ENCODE results near the gene PRKCD.

Gene PRKCD

DNA sequence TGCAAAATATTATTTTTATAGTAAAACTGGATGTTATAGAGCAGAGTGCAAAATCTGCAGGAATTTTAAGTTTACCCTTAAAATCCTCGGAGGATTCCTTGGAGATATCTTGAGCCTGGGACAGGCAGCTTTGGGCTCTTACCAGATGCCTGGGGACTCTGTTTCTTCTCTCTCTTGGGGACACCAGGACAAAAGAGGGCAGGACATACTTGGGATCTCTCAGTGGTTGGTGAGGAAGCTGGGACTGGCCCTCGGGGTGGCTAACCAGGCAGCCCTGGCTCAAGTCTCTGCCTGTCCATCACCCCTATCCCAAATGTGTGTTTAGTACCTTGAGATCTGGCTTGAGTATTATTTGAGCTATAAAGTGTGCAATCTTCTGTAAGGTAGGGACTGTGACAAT is 56.2 kb downstream of the PRKCD start:
- DNase-seq (ENCODE audit: low read depth in 2 of 2) = no peak

DNA sequence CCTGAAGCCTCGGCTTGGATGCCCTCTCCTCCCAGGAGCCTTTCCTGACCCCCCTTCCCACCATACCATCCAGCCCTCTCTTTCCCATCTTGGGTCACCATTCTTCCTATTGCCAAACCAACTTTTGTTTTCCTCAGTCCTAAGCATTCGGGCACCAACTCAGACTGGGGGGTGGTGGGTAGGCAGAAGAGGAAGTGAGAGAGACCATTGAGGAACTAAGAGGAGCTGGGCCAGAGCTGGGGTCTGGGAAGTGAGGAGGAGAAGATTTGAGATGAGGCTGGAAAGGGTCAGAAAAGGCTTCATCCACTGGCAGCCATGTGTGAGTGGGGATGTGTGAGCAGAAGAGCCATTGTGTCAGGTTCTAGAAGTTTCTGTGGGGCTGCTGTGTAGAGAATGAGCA is 57.1 kb downstream of the PRKCD start:
- DNase-seq (ENCODE audit: low read depth in 2 of 2) = no peak

DNA sequence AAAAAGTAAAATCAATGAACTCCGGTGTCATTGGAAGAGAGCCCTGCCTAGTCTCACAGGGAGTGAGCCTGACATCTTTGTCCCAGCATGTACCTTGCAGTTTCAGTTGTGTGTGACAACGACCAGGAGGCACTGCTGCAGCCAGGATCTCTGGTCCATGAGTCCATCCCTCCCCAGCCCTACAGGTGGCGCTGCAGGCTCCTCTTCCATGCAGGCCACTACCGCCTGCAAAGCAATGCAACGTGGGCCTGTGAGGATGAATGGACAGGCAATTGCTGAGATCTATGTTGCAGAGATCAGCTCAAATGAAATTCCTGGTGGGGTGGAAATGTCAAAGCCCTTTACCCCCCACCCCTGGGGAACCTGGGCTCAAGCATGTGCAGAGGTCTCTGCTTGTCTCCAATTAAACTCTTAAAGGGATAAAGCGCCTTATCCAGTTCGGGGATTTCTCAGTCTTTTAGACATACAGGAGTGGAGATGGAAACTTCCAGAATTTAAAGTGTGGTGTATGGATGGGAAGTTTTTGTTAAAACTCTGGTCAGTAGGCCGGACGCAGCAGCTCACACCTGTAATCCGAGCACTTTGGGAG is 59.0 kb downstream of the PRKCD start:
- DNase-seq (ENCODE audit: low read depth in 2 of 2) = peak; percentile 36 to 49

DNA sequence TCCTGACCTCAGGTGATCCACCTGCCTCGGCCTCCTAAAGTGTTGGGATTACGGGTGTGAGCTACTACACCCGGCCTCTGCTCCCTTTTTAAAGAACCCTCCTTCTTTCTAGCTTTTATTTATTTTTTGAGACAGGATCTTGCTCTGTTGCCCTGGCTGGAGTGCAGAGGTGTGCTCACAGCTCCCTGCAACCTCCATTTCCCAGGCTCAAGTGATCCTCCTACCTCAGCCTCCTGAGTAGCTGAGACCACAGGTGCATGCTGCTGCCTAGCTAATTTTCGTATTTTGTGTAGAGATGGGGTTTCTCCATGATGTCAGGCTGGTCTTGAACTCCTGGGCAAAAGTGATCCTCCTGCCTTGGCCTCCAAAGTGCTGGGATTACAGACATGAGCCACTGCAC is 60.3 kb downstream of the PRKCD start:
- no peak for DNase-seq (ENCODE audit: low read depth in 2 of 2)

DNA sequence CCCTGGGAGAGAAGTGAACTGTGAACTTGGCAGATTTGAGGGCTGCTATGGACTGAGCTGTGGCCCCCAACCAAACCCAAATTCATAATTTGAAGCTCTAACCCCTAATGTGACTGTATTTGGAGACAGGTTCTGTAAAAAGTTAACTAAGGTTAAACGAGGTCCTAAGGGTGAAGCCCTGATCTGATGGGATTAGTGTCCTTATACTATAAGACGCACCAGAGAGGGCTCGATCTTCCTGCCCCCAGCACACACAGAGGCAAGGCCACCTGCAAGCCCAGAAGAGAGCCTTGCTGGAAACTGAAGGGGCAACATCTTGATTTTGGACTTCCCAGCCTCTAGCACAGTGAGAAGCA is 60.8 kb downstream of the PRKCD start:
- DNase-seq (ENCODE audit: low read depth in 2 of 2) = no peak

DNA sequence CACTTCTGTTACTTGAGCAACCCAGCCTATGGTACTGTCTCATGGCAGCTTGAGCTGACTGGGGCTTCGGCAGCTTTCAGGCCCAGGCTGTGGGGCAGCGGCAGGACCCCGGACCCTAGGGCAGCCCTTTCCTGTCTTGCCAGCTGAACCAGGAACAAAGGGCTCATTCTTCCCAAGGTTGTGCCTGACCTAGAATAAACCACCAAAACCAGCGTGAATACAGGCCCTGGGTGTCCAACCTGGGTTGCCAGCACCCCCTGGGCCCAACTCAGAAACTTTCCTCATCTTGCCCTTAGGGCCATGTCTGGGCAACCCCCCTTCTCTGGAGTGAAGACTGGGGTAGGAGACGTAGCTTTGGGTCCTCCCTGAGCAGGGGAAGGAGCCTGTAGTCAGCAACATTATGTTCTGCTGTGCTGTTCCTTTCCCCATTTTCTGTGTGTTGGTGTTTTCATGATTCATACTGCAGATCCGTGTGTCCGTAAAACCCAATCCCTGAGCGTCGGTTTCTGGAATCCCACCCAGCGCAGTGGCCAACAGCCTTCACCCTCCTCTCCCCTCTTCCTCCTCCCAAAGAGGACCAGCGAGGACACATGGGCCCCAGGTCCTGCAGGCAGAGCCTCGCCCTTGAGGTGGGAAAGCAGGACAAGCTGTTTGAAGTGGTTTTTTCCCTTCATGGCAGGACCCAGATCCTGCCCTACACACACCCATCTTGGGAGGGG is 61.3 kb downstream of the PRKCD start:
- DNase-seq (ENCODE audit: low read depth in 2 of 2) = no peak

DNA sequence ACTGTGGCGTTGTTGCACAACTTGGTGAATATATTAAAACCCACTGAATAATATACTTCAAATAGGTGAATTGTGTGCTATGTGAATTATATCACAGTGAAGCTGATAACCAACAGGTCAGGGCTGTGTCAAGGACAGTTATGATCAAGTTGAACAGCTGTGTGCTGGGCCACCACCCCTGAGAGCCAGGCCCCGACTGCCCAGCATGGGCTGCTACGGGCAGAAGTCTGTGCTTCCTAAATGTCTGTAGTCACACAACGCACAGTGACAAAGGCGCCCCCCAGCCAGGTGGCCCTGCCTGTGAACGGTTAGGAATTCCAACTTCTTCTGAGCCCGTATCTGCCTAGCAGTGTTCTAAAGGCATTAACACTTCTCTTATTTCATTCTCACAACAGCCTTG is 62.0 kb downstream of the PRKCD start:
- no peak for DNase-seq (ENCODE audit: low read depth in 2 of 2)

DNA sequence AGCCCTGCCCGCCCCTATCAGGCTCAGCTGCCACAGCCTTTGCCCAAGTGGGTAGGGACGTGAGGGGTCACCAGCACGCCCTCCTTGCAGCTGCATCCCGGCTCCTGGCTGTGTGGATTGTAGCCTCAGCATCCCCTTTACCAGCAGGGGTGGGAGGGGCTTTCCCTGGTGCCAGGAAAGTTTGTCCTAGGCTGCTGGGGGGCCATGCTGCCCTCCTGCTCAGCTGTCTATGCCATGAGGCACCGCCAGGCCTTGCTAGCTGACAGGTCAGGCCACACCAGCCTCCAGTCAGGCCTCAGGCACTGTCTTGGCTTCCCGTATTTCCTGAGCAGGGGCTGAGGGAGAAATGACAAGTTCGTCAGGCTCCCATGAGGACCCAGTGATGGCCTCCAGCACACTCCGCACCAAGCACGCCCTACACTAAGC is 62.5 kb downstream of the PRKCD start:
- no peak for DNase-seq (ENCODE audit: low read depth in 2 of 2)

DNA sequence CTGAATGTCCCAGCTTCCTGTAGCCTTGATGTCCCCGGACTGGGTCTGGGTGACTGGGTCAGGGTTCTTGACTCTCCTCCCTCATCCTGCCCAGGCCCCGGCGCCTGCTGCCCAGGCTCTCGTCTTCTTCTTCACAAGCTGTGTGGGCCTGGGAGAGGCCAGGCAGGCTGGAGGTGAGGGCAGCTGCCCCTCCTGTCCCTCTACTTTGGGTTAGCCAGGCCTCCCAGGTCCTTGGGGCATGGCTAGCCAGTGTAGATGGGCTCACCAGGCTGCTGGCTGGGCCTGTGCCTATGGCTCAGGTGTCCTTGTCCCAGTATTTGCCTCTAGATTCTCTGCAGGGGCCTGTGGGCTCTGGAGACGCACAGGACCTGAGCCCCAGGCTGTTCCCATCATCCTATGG is 63.0 kb downstream of the PRKCD start:
- DNase-seq (ENCODE audit: low read depth in 2 of 2) = no peak

DNA sequence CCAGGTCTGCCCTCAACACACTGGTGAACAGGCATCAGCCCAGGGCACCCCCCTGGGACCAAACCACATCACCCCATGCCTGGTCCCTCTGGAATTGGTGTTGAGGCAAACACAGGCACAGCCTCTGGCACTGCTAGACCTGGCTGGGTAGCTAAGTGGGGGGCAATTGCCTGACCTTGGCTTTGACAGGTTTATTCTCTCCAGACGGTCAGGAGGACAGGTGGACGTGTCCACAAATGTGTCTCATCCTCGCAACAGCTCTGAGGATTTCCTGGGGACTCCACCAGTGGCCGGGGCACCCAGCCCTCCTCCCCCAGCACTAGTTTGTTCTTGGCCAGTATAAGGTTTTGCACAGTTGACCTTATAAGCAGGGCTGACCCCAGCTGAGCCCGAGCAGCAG is 63.5 kb downstream of the PRKCD start:
- no peak for DNase-seq (ENCODE audit: low read depth in 2 of 2)

DNA sequence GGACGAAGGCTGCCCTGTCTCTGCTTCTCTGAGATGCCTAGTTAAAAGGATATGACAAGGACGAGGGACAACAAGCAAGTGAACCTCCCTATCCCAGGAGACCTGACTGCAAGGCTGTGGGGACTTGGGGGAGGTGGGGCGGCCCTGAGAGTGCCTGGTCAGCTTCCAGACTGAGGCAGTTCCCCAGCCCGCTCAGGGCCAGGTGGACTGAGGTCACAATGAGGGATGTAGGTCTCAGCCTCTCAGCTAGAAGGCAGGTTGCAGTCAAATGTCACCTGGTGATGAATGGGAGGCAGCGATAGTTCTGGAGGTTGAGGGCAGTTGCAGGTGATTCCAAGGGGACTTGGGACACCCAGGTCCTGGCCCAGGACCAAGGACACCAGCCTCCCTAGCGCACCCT is 64.2 kb downstream of the PRKCD start:
- no peak for DNase-seq (ENCODE audit: low read depth in 2 of 2)

DNA sequence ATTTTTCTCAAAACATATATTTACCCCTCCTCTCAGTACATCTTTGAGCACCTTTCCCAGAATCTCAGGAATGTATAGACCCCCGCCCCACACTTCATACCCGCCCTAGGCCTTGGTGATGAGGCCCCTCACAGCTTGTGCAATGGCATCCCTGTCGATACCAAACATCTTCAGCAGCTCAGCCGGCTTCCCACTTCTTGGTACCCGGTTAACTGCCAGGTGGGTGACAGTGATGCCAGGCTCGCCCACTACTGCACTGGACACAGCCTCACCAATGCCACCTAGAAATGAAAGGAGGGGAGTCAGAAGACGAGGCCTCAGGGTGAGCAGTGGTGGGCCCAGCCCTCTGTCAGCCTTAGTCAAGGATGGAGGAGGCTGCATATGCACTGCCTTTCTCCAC is 64.6 kb downstream of the PRKCD start:
- no peak for DNase-seq (ENCODE audit: low read depth in 2 of 2)

DNA sequence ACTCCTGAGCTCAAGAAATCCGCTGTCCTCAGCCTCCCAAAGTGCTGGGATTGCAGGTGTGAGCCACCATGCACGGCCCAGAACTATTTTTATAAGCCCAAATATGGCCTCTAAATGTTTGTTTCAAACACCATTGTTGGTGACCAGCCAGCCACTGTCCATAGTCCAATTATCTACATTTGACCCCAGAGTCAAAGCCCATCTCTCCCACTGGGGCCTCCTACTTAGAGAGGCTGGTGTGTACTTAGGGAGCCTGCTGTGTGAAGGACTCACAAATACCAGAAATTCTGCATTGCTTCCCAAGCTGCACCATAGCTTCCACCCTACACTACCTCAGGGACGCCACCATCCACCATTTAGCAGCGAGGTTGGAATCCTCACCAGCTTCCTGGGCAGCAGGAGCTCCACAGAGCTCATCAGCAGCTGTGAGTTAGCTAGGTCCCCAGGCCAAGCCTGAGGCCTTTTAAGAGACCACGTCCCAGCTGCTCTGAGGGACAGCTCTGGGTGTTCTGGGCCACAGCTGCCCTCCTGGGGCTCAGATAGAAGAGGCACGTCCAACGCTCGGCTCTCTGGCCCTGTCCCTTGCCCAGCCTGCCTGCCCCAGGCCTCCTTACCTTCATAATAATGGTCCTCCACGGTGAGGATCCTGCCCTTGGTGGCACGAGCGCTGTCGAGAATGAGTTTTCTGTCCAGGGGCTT is 65.3 kb downstream of the PRKCD start:
- no peak for DNase-seq (ENCODE audit: low read depth in 2 of 2)

DNA sequence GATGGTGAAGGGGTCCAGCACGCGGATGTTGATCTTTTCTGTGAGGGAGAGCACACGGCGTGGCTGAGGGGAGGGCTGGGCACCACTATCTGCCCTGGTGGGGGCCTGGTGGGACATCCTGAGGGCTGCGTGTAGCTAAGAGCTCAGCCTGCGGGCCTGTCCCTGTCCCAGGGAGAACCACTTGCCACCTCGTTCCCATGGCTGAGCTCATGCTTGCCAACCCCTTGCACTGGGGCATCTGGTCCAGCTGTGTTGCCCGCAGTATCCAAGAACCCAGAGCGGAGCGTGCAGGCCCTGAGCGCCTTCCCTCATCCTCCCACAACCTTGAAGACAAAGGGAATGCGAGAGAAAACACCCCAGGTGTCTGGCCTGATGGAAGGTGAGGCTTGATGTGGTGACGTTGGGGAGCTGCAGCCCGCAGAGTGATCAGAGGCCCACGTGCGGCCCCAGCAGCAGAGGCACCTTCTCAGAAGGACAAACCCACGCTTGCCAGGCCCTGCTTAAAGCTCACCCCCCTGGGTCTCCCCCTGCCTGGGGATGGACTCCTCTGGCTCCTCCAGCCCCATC is 65.9 kb downstream of the PRKCD start:
- no peak for DNase-seq (ENCODE audit: low read depth in 2 of 2)

DNA sequence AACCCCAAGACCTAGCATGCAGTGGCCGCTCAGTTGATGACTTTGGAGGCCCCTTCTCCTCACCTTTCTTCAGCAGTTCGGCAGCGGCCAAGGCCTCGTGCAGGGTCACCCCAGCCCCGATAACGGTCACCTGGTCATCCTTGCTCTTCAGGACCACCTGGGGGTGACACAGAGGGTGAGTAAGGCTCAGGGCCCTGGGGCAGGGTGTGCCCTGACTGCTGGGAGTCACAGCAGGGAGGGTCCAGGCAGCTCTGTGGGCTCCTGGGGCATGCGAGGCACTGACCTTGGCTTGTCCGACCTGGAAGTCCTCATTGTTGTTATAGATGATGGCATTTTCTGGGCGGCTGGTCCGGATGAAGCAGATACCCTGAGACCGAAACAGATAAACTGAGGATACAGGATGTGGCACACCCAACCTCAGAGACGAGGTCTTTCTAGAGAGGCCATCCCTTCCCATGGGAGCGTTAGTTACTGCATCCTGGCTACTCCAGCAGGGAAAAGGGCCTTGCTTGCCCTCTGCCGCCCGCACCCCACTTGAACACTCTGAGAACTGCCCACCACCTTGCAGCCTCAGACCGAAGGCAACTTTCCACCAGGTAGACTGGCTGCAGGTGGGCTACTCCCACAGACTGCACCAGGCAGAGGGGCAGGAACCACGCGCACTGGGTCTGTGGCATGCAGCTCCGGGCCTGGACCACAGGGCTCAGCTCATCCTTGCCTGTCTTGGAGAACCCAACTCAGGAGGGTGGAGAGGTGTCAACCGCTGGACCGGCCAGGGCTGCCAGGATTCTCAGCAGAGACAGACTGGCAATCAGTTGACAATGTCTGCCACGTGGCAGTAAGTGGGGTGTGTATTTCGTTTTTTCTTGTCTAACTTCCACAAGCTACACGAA is 67.2 kb downstream of the PRKCD start:
- DNase-seq (ENCODE audit: low read depth in 2 of 2) = no peak

DNA sequence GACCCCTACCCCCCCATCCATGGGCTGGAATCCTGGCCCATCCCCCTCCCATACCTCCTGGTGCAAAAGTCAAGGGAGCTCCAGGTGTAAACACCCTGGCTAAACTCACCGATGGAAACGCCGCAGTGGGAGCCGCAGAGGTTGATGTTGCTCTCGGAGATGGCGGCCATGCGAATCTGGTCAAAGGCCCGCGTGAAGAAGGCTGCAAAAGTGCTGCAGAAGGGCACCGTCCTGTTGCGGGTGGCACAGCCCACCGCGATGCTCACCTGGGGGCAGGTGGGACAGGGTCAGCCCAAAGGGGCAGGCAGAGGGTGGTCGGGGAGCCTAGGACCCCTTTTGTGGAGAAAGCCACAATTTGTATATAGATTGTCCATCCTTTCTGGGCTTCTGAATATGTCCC is 68.2 kb downstream of the PRKCD start:
- DNase-seq (ENCODE audit: low read depth in 2 of 2) = no peak

DNA sequence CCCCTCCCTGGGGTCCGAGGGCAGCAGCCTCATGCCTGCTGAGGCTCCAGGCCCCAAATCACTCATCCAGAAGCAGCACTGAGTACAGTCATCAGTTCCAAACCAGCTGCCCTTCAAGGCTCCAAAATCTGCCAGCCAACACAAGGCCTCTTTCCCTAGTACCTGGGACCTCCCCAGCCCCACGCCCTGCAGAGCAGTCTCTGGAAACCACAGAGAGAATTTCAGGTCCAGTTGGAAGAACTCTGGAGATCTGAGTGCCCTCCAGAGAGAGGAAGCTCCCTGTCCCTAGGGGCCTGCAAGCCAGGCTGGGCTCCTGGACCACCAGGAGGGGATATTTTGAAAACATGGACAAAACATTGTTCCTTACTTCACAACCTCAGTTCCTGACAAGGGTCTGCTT is 68.6 kb downstream of the PRKCD start:
- DNase-seq (ENCODE audit: low read depth in 2 of 2) = no peak

DNA sequence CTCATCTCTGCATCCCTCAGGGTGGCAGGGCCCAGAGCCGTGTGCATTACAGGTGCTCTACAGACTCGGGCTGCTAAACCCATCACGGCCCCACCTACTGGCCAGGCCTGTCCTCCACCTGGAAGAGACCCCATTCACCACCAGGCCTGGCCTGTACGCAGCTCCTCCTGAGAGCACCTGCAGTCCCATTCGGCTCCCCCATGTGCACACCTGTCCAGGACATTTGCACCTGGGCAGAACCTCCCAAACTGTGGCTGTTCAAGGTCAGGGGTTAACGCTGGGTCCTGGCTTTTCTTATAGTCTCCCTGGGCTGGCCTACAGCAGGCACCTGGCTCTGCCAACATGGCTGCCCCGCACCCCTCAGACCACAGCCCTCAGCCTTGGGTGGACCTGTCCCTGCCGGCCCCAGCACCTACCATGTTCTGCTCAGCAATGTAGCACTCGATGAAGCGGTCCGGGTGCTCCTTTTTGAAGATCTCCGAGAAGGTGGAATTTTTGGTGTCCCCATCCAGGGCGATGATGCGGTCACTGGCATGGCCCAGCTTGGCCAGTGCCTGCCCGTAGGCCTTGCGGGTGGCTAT is 69.1 kb downstream of the PRKCD start:
- DNase-seq (ENCODE audit: low read depth in 2 of 2) = no peak

DNA sequence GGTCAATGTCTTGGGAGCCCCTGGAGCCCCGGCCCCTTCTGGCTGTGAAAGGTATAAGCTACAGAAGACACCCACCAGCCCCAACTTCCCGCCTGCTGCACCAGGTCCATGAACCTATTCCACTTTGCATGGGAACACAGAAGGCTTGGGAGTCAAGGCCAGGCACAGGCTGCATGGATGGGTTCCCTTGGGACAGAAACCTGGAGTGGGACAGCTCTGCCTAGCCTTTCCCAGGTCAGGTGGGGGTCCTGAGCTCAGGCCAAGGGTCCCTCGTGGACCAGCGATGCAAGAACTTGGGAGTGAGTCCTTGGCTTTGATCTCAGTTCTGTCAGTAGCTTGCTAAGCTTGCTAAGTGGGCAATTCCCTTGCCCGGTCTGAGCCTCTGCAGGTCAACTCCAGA is 69.8 kb downstream of the PRKCD start:
- no peak for DNase-seq (ENCODE audit: low read depth in 2 of 2)

DNA sequence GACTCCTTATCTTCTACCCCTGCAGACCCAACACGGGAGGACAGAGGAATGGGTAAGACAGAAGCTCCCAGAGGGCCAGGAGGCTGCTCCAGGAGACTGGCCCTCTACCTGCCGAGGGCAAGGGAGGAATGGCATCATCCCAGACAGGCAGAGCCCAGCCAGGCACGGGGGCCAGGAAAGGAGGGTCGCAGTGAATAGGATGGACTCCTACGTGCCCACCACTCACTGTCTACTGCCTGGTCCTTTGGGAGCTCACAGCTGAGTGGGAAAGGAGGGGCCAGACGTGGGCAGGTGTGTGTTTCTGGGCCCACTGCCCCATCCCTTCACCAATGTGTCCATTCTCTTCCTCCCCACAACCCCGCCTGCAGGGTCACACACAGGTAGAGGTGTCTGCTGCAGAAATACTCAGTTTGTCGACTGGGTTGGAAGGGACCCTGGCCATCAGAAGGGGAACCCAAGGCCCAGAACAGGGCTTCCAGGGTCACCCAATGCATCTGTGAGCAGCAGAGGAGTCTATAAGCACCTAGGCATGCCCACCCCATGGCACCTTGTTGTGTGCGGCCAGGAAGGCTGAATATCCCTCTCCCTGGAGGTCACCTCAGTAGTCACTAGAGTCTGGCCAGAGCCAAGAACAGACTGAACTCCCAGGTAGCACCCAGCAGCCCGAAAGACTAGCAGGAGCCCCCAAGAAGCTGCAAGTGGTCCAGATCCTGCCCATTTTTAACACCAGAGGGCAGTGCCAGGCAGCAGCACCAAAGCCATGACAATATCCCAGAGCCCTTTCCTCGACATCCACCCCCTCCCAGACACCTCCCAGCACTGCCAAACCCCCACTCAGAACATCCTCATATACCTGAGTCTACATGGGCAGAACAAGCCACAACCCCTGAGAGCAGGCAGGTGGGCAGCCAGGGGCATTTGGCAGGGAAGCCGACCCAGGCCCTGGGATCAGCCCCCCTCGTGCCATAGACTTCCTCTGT is 70.8 kb downstream of the PRKCD start:
- no peak for DNase-seq (ENCODE audit: low read depth in 2 of 2)

All from stimulated activated CD8-positive, alpha-beta memory T cell treated with anti-CD3 and anti-CD28 coated beads, Interleukin-15, amount 100 ng/mL, for 4 hours (primary cell).